Measurements from ENCODE around the gene DPP10. TPM values are rescaled to one million over a fixed set of nuclear protein-coding genes. Genes with fewer than 3 reads are reported as not detected.

Gene DPP10
- total RNA-seq, 1 donor from 2014 or later = not detected

GRCh38 chr2:115694651-115695050, 1252.2 kb downstream of the DPP10 start:
- no peak for DNase-seq (ENCODE audit: low spot score)
- Mint-ChIP-seq H3K9me3 (peaks cover 44% of the 10 kb centered on the region), H3K27me3 (ENCODE audit: low read depth) (no peaks in the 10 kb centered on the region), H3K4me3 (ENCODE audit: low read depth) (no peak overlapping the region), H3K4me1 (ENCODE audit: low read depth) (no peaks in the 10 kb centered on the region), H3K27ac (no peak overlapping the region), H3K36me3 (ENCODE audit: low read depth) (no peaks in the 10 kb centered on the region)
- intact Hi-C loops (cut with micrococcal nuclease) = no loop called here

GRCh38 chr2:115733190-115733775, 1290.8 kb downstream of the DPP10 start:
- intact Hi-C loops (cut with micrococcal nuclease) = no loop called here
- no peaks in the 10 kb centered on the region for H3K27me3 Mint-ChIP-seq (ENCODE audit: low read depth)
- no peaks in the 10 kb centered on the region for H3K4me1 Mint-ChIP-seq (ENCODE audit: low read depth)
- H3K9me3 Mint-ChIP-seq = peaks cover 46% of the 10 kb centered on the region
- no peaks in the 10 kb centered on the region for H3K36me3 Mint-ChIP-seq (ENCODE audit: low read depth)
- no peak overlapping the region for H3K4me3 Mint-ChIP-seq (ENCODE audit: low read depth)
- no peak for DNase-seq (ENCODE audit: low spot score)
- no peak overlapping the region for H3K27ac Mint-ChIP-seq

GRCh38 chr2:115738111-115738510, 1295.7 kb downstream of the DPP10 start:
- intact Hi-C loops (cut with micrococcal nuclease) = no loop called here
- no peaks in the 10 kb centered on the region for H3K36me3 Mint-ChIP-seq (ENCODE audit: low read depth)

GRCh38 chr2:115739574-115739973, 1297.1 kb downstream of the DPP10 start:
- no peak overlapping the region for H3K27ac Mint-ChIP-seq
- peaks cover 43% of the 10 kb centered on the region for H3K9me3 Mint-ChIP-seq
- H3K27me3 Mint-ChIP-seq (ENCODE audit: low read depth) = no peaks in the 10 kb centered on the region
- H3K4me1 Mint-ChIP-seq (ENCODE audit: low read depth) = no peaks in the 10 kb centered on the region
- DNase-seq (ENCODE audit: low spot score) = no peak
- intact Hi-C loops (cut with micrococcal nuclease) = no loop called here
- no peaks in the 10 kb centered on the region for H3K36me3 Mint-ChIP-seq (ENCODE audit: low read depth)
- H3K4me3 Mint-ChIP-seq (ENCODE audit: low read depth) = no peak overlapping the region

More at GRCh38 chr2:115738111-115738510, 1295.7 kb downstream of the DPP10 start:
- Mint-ChIP-seq H3K27me3 (ENCODE audit: low read depth) (no peaks in the 10 kb centered on the region), H3K9me3 (peaks cover 42% of the 10 kb centered on the region), H3K27ac (no peak overlapping the region), H3K4me3 (ENCODE audit: low read depth) (no peak overlapping the region), H3K4me1 (ENCODE audit: low read depth) (no peaks in the 10 kb centered on the region)
- DNase-seq (ENCODE audit: low spot score) = no peak

- Mint-ChIP-seq H3K36me3 (ENCODE audit: low read depth) (no peaks in the 10 kb centered on the region), H3K27ac (no peak overlapping the region), H3K4me3 (ENCODE audit: low read depth) (no peak overlapping the region), H3K4me1 (ENCODE audit: low read depth) (no peaks in the 10 kb centered on the region), H3K27me3 (ENCODE audit: low read depth) (no peaks in the 10 kb centered on the region), H3K9me3 (peaks cover 24% of the 10 kb centered on the region)
- intact Hi-C loops (cut with micrococcal nuclease) = no loop called here
- no peak for DNase-seq (ENCODE audit: low spot score)
These were observed 1303.7 kb downstream of the DPP10 start for GRCh38 chr2:115746151-115746550.

- no peaks in the 10 kb centered on the region for H3K27me3 Mint-ChIP-seq (ENCODE audit: low read depth)
- no peaks in the 10 kb centered on the region for H3K36me3 Mint-ChIP-seq (ENCODE audit: low read depth)
- H3K9me3 Mint-ChIP-seq = peaks cover 43% of the 10 kb centered on the region
- no peaks in the 10 kb centered on the region for H3K4me1 Mint-ChIP-seq (ENCODE audit: low read depth)
- DNase-seq (ENCODE audit: low spot score) = no peak
- intact Hi-C loops (cut with micrococcal nuclease) = no loop called here
- no peak overlapping the region for H3K27ac Mint-ChIP-seq
- H3K4me3 Mint-ChIP-seq (ENCODE audit: low read depth) = no peak overlapping the region
These were observed 1314.8 kb downstream of the DPP10 start for GRCh38 chr2:115757286-115757685.

- no peaks in the 10 kb centered on the region for H3K27me3 Mint-ChIP-seq (ENCODE audit: low read depth)
- intact Hi-C loops (cut with micrococcal nuclease) = no loop called here
- H3K4me3 Mint-ChIP-seq (ENCODE audit: low read depth) = no peak overlapping the region
- H3K9me3 Mint-ChIP-seq = peaks cover 47% of the 10 kb centered on the region
- H3K4me1 Mint-ChIP-seq (ENCODE audit: low read depth) = no peaks in the 10 kb centered on the region
- no peak overlapping the region for H3K27ac Mint-ChIP-seq
- DNase-seq (ENCODE audit: low spot score) = no peak
- no peaks in the 10 kb centered on the region for H3K36me3 Mint-ChIP-seq (ENCODE audit: low read depth)
These were observed 1321.2 kb downstream of the DPP10 start for GRCh38 chr2:115763601-115764000.

- DNase-seq (ENCODE audit: low spot score) = no peak
- no peaks in the 10 kb centered on the region for H3K36me3 Mint-ChIP-seq (ENCODE audit: low read depth)
- H3K4me1 Mint-ChIP-seq (ENCODE audit: low read depth) = no peaks in the 10 kb centered on the region
- H3K9me3 Mint-ChIP-seq = peaks cover 22% of the 10 kb centered on the region
- intact Hi-C loops (cut with micrococcal nuclease) = no loop called here
- no peak overlapping the region for H3K27ac Mint-ChIP-seq
- no peak overlapping the region for H3K4me3 Mint-ChIP-seq (ENCODE audit: low read depth)
- H3K27me3 Mint-ChIP-seq (ENCODE audit: low read depth) = no peaks in the 10 kb centered on the region
These were observed 1329.1 kb downstream of the DPP10 start for GRCh38 chr2:115771516-115771915.

- H3K4me3 Mint-ChIP-seq (ENCODE audit: low read depth) = no peak overlapping the region
- H3K36me3 Mint-ChIP-seq (ENCODE audit: low read depth) = no peaks in the 10 kb centered on the region
- H3K4me1 Mint-ChIP-seq (ENCODE audit: low read depth) = no peaks in the 10 kb centered on the region
- no peaks in the 10 kb centered on the region for H3K27me3 Mint-ChIP-seq (ENCODE audit: low read depth)
- intact Hi-C loops (cut with micrococcal nuclease) = no loop called here
- H3K9me3 Mint-ChIP-seq = peaks cover 30% of the 10 kb centered on the region
- no peak for DNase-seq (ENCODE audit: low spot score)
- H3K27ac Mint-ChIP-seq = no peak overlapping the region
These were observed 1331.9 kb downstream of the DPP10 start for GRCh38 chr2:115774361-115774760.

GRCh38 chr2:115779085-115779632, 1336.7 kb downstream of the DPP10 start:
- intact Hi-C loops (cut with micrococcal nuclease) = no loop called here
- Mint-ChIP-seq H3K36me3 (ENCODE audit: low read depth) (no peaks in the 10 kb centered on the region), H3K4me1 (ENCODE audit: low read depth) (no peaks in the 10 kb centered on the region), H3K4me3 (ENCODE audit: low read depth) (no peak overlapping the region), H3K27ac (no peak overlapping the region), H3K27me3 (ENCODE audit: low read depth) (no peaks in the 10 kb centered on the region), H3K9me3 (peaks cover 44% of the 10 kb centered on the region)
- DNase-seq (ENCODE audit: low spot score) = no peak

GRCh38 chr2:115782286-115782685, 1339.8 kb downstream of the DPP10 start:
- Mint-ChIP-seq H3K9me3 (peaks cover 61% of the 10 kb centered on the region), H3K4me1 (ENCODE audit: low read depth) (no peaks in the 10 kb centered on the region), H3K27ac (no peak overlapping the region), H3K4me3 (ENCODE audit: low read depth) (no peak overlapping the region), H3K27me3 (ENCODE audit: low read depth) (no peaks in the 10 kb centered on the region), H3K36me3 (ENCODE audit: low read depth) (no peaks in the 10 kb centered on the region)
- intact Hi-C loops (cut with micrococcal nuclease) = no loop called here
- DNase-seq (ENCODE audit: low spot score) = no peak

GRCh38 chr2:115796078-115796477, 1353.6 kb downstream of the DPP10 start:
- intact Hi-C loops (cut with micrococcal nuclease) = no loop called here
- DNase-seq (ENCODE audit: low spot score) = no peak
- Mint-ChIP-seq H3K4me3 (ENCODE audit: low read depth) (no peak overlapping the region), H3K27me3 (ENCODE audit: low read depth) (no peaks in the 10 kb centered on the region), H3K27ac (no peak overlapping the region), H3K36me3 (ENCODE audit: low read depth) (no peaks in the 10 kb centered on the region), H3K4me1 (ENCODE audit: low read depth) (no peaks in the 10 kb centered on the region), H3K9me3 (peaks cover 33% of the 10 kb centered on the region)

GRCh38 chr2:115807276-115807675, 1364.8 kb downstream of the DPP10 start:
- Mint-ChIP-seq H3K27ac (no peak overlapping the region), H3K36me3 (ENCODE audit: low read depth) (no peaks in the 10 kb centered on the region), H3K27me3 (ENCODE audit: low read depth) (no peaks in the 10 kb centered on the region), H3K4me3 (ENCODE audit: low read depth) (no peak overlapping the region), H3K4me1 (ENCODE audit: low read depth) (no peaks in the 10 kb centered on the region), H3K9me3 (peaks cover 26% of the 10 kb centered on the region)
- no peak for DNase-seq (ENCODE audit: low spot score)
- intact Hi-C loops (cut with micrococcal nuclease) = no loop called here

- Mint-ChIP-seq H3K27ac (no peak overlapping the region), H3K27me3 (ENCODE audit: low read depth) (no peaks in the 10 kb centered on the region), H3K9me3 (peaks cover 17% of the 10 kb centered on the region), H3K4me3 (ENCODE audit: low read depth) (no peak overlapping the region), H3K36me3 (ENCODE audit: low read depth) (no peaks in the 10 kb centered on the region), H3K4me1 (ENCODE audit: low read depth) (no peaks in the 10 kb centered on the region)
- intact Hi-C loops (cut with micrococcal nuclease) = no loop called here
- no peak for DNase-seq (ENCODE audit: low spot score)
These were observed 1383.5 kb downstream of the DPP10 start for GRCh38 chr2:115825912-115826311.

Measured in activated T-helper 2 cell treated with anti-CD3 and anti-CD28 coated beads, Interferon-gamma antibody, Interleukin-2, Interleukin-4, amounts not matched to agents 10 μg/mL and 5 μg/mL and 100 μg/mL, durations not matched to agents 14 hours and 24 hours and 36 hours (primary cell).